Smooth muscle cell (in vitro differentiated cells): Measurements from ENCODE around the gene DCBLD2. TPM values are rescaled to one million over a fixed set of nuclear protein-coding genes. Genes with fewer than 3 reads are reported as not detected.

ENCODE experiments used
- DNase-seq: peaks from one replicate; lab custom pipeline; 2025; ENCODE audit not compliant: unreplicated experiment; lab: John Stamatoyannopoulos, UW
- H2AFZ ChIP-seq: fragments of 200-600 bp; sonication (generic); 2 replicates; pipeline ENCODE4 v1.6.0; 2016; ENCODE audit warnings: antibody characterized with exemption, low read depth, mild to moderate bottlenecking
- H3F3A ChIP-seq: fragments of 200-600 bp; sonication (generic); 2 replicates; pipeline ENCODE4 v1.6.0; 2017; ENCODE audit warnings: antibody characterized with exemption, low read depth
- H3K27ac ChIP-seq: fragments of 200-600 bp; sonication (generic); 2 replicates; pipeline ENCODE4 v1.5.1; 2016; ENCODE audit warnings: low read depth, mild to moderate bottlenecking
- H3K27me3 ChIP-seq: fragments of 200-600 bp; sonication (generic); 2 replicates; pipeline ENCODE4 v1.6.1; 2016; ENCODE audit warnings: low read depth, mild to moderate bottlenecking
- H3K36me3 ChIP-seq: fragments of 200-600 bp; sonication (generic); 2 replicates; pipeline ENCODE4 v1.5.1; 2016; ENCODE audit warnings: low read depth
- H3K4me1 ChIP-seq: fragments of 200-600 bp; sonication (generic); 2 replicates; pipeline ENCODE4 v1.5.1; 2016; ENCODE audit warnings: low read depth
- H3K4me2 ChIP-seq: fragments of 200-600 bp; sonication (generic); 2 replicates; pipeline ENCODE4 v1.6.0; 2016; ENCODE audit warnings: mild to moderate bottlenecking
- H3K4me3 ChIP-seq: fragments of 200-600 bp; sonication (generic); 2 replicates; pipeline ENCODE4 v1.5.1; 2016; ENCODE audit warnings: mild to moderate bottlenecking
- H3K79me2 ChIP-seq: fragments of 200-600 bp; sonication (generic); 2 replicates; pipeline ENCODE4 v1.6.0; 2016; ENCODE audit warnings: low read depth, mild to moderate bottlenecking
- H3K9ac ChIP-seq: fragments of 200-600 bp; sonication (generic); 2 replicates; pipeline ENCODE4 v1.6.0; 2016; ENCODE audit warnings: low read depth
- H3K9me3 ChIP-seq: fragments of 200-600 bp; sonication (generic); replicated peaks from 2 replicates; pipeline ENCODE4 v1.5.1; 2016; ENCODE audit warnings: low read depth
- H4K20me1 ChIP-seq: fragments of 200-600 bp; sonication (generic); 2 replicates; pipeline ENCODE4 v1.6.0; 2016; ENCODE audit warnings: low read depth
- WGBS: methylation state at CpG from one replicate; pipeline ENCODE4 v1.1.7; 2016; ENCODE audit warnings: low lambda C conversion rate; 5-methylcytosine and 5-hydroxymethylcytosine counted together
- polyA plus RNA-seq: library from polyadenylated mRNA; unstranded; fragments of >200 nt; fragmentation: Nextera tagmentation; extraction: Ambion mirVana; gene quantifications from 2 replicates; pipeline ENCODE4 v1.2.1, GENCODE V29; 2016
- total RNA-seq: library from RNA; depleted of rRNA; stranded (reverse); fragments of >200 nt; gene quantifications from 2 replicates; pipeline ENCODE4 v1.2.3, GENCODE V29; 2014
- TF ChIP-seq, protein P1 (sequence below): fragments of 200-600 bp; sonication (generic); IDR thresholded peaks from 2 replicates; pipeline ENCODE4 v1.5.1; 2017; ENCODE audit warnings: borderline replicate concordance, mild to moderate bottlenecking, antibody characterized with exemption; ENCODE audit not compliant: insufficient read depth, poor library complexity, severe bottlenecking

DCBLD2 gene
- total and polyA plus RNA-seq, 2 experiments from 2014 or later, result 39.9 to 111 TPM

DNA sequence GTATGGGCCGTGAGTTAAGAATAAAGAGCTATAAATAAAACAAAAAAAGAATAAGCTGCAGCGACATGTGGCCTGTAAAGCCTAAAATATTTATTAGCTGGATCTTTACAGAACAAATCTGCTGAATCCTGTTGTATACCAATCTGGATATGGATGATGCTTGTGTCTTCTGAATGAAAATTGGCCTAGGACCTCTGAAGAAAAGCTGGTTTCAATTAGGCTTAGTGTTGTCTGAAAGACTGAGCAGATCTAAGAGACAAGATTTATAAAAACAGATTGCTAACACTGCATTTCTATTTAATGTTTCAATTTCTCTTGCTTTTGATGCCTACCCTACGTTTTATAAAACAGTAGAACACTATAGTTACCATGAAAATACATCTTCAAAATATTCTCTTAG lies 80.4 kb downstream of the DCBLD2 start:
- Histone ChIP-seq H3K9me3 (no peaks in the 10 kb centered on the region), H3K27me3 (no peaks in the 10 kb centered on the region), H3K4me2 (no peak overlapping the region), H3K36me3 (peaks cover 4% of the 10 kb centered on the region), H3K79me2 (no peaks in the 10 kb centered on the region), H3K4me1 (no peaks in the 10 kb centered on the region), H2AFZ (no peak overlapping the region), H3F3A (peaks cover 11% of the 10 kb centered on the region), H4K20me1 (no peaks in the 10 kb centered on the region), H3K4me3 (no peak overlapping the region), H3K9ac (no peak overlapping the region), H3K27ac (no peak overlapping the region)
- TF ChIP-seq, protein P1, sequence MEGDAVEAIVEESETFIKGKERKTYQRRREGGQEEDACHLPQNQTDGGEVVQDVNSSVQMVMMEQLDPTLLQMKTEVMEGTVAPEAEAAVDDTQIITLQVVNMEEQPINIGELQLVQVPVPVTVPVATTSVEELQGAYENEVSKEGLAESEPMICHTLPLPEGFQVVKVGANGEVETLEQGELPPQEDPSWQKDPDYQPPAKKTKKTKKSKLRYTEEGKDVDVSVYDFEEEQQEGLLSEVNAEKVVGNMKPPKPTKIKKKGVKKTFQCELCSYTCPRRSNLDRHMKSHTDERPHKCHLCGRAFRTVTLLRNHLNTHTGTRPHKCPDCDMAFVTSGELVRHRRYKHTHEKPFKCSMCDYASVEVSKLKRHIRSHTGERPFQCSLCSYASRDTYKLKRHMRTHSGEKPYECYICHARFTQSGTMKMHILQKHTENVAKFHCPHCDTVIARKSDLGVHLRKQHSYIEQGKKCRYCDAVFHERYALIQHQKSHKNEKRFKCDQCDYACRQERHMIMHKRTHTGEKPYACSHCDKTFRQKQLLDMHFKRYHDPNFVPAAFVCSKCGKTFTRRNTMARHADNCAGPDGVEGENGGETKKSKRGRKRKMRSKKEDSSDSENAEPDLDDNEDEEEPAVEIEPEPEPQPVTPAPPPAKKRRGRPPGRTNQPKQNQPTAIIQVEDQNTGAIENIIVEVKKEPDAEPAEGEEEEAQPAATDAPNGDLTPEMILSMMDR, result no peak
- DNase-seq, result no peak
- 88% methylated on average over 3 of the region's 3 CpGs for WGBS

DNA sequence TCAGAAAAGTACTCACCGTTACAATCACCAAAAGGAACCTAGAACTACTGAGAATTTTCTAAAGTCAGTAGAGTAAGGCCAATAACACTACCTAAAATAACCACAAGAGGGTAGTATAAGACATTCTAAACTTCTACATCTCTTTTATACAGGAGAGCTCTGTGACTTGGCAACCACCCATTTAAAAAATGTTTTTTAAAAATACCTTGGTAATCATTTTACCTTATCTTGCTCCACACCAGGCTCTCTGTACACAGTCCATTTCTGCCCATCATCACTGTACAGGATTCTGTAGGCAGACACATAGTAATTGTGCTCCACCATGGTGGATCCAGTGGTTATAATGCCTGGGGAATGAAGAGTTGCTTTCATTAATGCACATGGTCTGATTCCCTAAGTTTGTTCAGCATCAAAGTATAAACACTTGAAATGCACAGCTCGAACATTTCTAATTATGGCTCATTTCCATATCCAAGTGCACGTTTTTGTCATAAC lies 83.9 kb downstream of the DCBLD2 start:
- no peaks in the 10 kb centered on the region for H3K9me3 ChIP-seq
- TF ChIP-seq, protein P1, result peak; percentile 79
- no peak overlapping the region for H3K4me3 ChIP-seq
- H3K79me2 ChIP-seq, result no peaks in the 10 kb centered on the region
- no peak overlapping the region for H2AFZ ChIP-seq
- H3K9ac ChIP-seq, result no peak overlapping the region
- no peak for DNase-seq
- 31% methylated on average over 3 of the region's 3 CpGs for WGBS
- no peaks in the 10 kb centered on the region for H3K27me3 ChIP-seq
- H3K36me3 ChIP-seq, result peaks cover 4% of the 10 kb centered on the region
- peaks cover 18% of the 10 kb centered on the region for H3F3A ChIP-seq
- no peak overlapping the region for H3K27ac ChIP-seq
- H4K20me1 ChIP-seq, result peaks cover 4% of the 10 kb centered on the region
- H3K4me1 ChIP-seq, result no peaks in the 10 kb centered on the region
- no peak overlapping the region for H3K4me2 ChIP-seq

- Histone ChIP-seq H3K79me2 (no peaks in the 10 kb centered on the region), H3K36me3 (peaks cover 8% of the 10 kb centered on the region), H2AFZ (no peak overlapping the region), H3K27ac (peak overlapping the region; percentile 46), H3F3A (peaks cover 18% of the 10 kb centered on the region), H3K4me1 (no peaks in the 10 kb centered on the region), H3K4me2 (peak overlapping the region; percentile 45), H3K9ac (no peak overlapping the region), H3K9me3 (no peaks in the 10 kb centered on the region), H4K20me1 (peaks cover 4% of the 10 kb centered on the region), H3K27me3 (no peaks in the 10 kb centered on the region), H3K4me3 (no peak overlapping the region)
- TF ChIP-seq, protein P1, result no peak
- 39% methylated on average over 5 of the region's 5 CpGs for WGBS
- no peak for DNase-seq
These were observed 86.6 kb downstream of the DCBLD2 start for GRCh38 chr3:98814817-98815420.

GRCh38 chr3:98812851-98813374 lies 88.6 kb downstream of the DCBLD2 start:
- H3K4me2 ChIP-seq, result no peak overlapping the region
- no peak overlapping the region for H3K27ac ChIP-seq
- H3K4me1 ChIP-seq, result no peaks in the 10 kb centered on the region
- no peaks in the 10 kb centered on the region for H3K9me3 ChIP-seq
- peaks cover 4% of the 10 kb centered on the region for H4K20me1 ChIP-seq
- DNase-seq, result no peak
- no peak overlapping the region for H2AFZ ChIP-seq
- peaks cover 12% of the 10 kb centered on the region for H3F3A ChIP-seq
- peaks cover 6% of the 10 kb centered on the region for H3K36me3 ChIP-seq
- 68% methylated on average over 5 of the region's 5 CpGs for WGBS
- no peaks in the 10 kb centered on the region for H3K79me2 ChIP-seq
- H3K4me3 ChIP-seq, result no peak overlapping the region
- TF ChIP-seq, protein P1, result peak; percentile 70
- no peaks in the 10 kb centered on the region for H3K27me3 ChIP-seq
- no peak overlapping the region for H3K9ac ChIP-seq
